Kidney (tissue), 14 donors: ENCODE results near the gene RHOV. TPM values are rescaled to one million over a fixed set of nuclear protein-coding genes. Genes with fewer than 3 reads are reported as not detected.

Experiments
- DNase-seq, 5 donors: peaks; one replicate each; pipeline ENCODE4 v3.0.0-alpha.2; 2013 to 2020
- FAIRE-seq: peaks from 2 replicates; lab custom pipeline; 2012; peaks lifted over from hg19 to GRCh38; lab: Jason Lieb, UNC
- H3K27ac ChIP-seq, 2 donors: one replicate each; pipeline ENCODE4 v1.7.0; 2013; ENCODE audit warnings: low read depth in 2 of 2, low read length in 2 of 2, inconsistent platforms in 1 of 2
- H3K27me3 ChIP-seq: one replicate; pipeline ENCODE4 v1.7.1; 2013; ENCODE audit warnings: low read length, inconsistent platforms; ENCODE audit not compliant: control insufficient read depth, insufficient read depth
- H3K36me3 ChIP-seq, 3 donors: one replicate each; pipeline versions ENCODE4 v1.7.0 to v1.7.1; 2013; ENCODE audit warnings: low read length in 3 of 3, control low read depth in 1 of 3, inconsistent platforms in 1 of 3; ENCODE audit not compliant: insufficient read depth in 3 of 3, control insufficient read depth in 2 of 3
- H3K4me1 ChIP-seq, 3 donors: one replicate each; pipeline versions ENCODE4 v1.7.0 to v1.7.1; 2013; ENCODE audit warnings: low read length in 3 of 3, inconsistent platforms in 1 of 3, low read depth in 1 of 3; ENCODE audit not compliant: control insufficient read depth in 2 of 3, insufficient read depth in 2 of 3
- H3K4me3 ChIP-seq, 3 donors: one replicate each; pipeline versions ENCODE4 v1.7.0 to v1.8.1; 2013; ENCODE audit warnings: low read length in 3 of 3, control low read depth in 1 of 3, inconsistent platforms in 1 of 3
- H3K9ac ChIP-seq, 3 donors: one replicate each; pipeline versions ENCODE4 v1.7.0 to v1.7.1; 2013; ENCODE audit warnings: low read length in 3 of 3, control low read depth in 1 of 3, inconsistent platforms in 1 of 3
- H3K9me3 ChIP-seq, 3 donors: one replicate each; pipeline versions ENCODE4 v1.7.0 to v1.7.1; 2013; ENCODE audit warnings: low read length in 3 of 3, control low read depth in 1 of 3, inconsistent platforms in 1 of 3; ENCODE audit not compliant: control insufficient read depth in 2 of 3, insufficient read depth in 1 of 3
- intact Hi-C: fragments of 100-400 bp; cut with DNase I; formaldehyde crosslinking; loops from one replicate; pipeline ENCODE4 v1.11.1; 2022
- polyA plus RNA-seq: library from polyadenylated mRNA; stranded (reverse); fragments of 350-450 nt; fragmentation: Illumina TruSeq; extraction: RNeasy Lipid Tissue Mini Kit (QIAGEN cat#74804); gene quantifications from one replicate; pipeline ENCODE4 v1.2.3, GENCODE V29; 2014; ENCODE audit warnings: low read depth, low replicate concordance; ENCODE audit not compliant: insufficient read depth
- total RNA-seq: library from RNA; stranded (reverse); fragmentation: NEBNext Ultra II Directional; extraction: Animal tissue kit (Norgen Biotek cat#: 25700); gene quantifications from one replicate; pipeline ENCODE4 v1.2.1, GENCODE V29; 2021
- TF ChIP-seq, protein P1 (sequence below): IDR thresholded peaks from 3 replicates; pipeline ENCODE4 v1.5.1; 2012; ENCODE audit warnings: mild to moderate bottlenecking, moderate library complexity, borderline replicate concordance; ENCODE audit not compliant: insufficient read depth; ENCODE audit errors: extremely low read depth
- donor health status: control.
- donor health status: control.
- donor health status: control.
- donor health status: control.
- donor health status: control.
- donor health status: DM: yes; HTN: yes; CAD: no.
- donor health status: Normal renal cell carcinoma (clear cell type).

Gene RHOV
- total and polyA plus RNA-seq, 2 donors from 2014 or later: 3.0 to 4.6 TPM

DNA sequence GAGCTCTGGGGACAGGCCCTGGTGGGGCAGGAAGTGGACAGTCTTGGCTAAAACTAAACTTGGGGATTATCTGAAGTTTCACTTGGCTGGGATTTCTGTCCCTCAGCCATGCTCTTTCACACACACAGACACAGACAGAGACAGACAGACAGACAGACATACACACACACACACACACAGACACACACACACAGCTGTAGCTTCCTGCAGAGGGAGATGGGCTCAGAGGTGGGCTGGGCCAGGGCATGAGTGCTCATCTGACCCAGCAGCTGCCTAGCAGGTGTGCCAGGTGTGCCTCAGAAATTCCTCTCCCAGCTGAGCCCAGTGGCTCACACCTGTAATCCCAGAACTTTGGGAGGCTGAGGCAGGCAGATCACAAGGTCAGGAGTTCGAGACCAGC lies 3.3 kb downstream of the RHOV start:
- no peak for FAIRE-seq
- TF ChIP-seq, protein P1, sequence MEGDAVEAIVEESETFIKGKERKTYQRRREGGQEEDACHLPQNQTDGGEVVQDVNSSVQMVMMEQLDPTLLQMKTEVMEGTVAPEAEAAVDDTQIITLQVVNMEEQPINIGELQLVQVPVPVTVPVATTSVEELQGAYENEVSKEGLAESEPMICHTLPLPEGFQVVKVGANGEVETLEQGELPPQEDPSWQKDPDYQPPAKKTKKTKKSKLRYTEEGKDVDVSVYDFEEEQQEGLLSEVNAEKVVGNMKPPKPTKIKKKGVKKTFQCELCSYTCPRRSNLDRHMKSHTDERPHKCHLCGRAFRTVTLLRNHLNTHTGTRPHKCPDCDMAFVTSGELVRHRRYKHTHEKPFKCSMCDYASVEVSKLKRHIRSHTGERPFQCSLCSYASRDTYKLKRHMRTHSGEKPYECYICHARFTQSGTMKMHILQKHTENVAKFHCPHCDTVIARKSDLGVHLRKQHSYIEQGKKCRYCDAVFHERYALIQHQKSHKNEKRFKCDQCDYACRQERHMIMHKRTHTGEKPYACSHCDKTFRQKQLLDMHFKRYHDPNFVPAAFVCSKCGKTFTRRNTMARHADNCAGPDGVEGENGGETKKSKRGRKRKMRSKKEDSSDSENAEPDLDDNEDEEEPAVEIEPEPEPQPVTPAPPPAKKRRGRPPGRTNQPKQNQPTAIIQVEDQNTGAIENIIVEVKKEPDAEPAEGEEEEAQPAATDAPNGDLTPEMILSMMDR: no peak
- H3K27ac ChIP-seq: no peak overlapping the region

DNA sequence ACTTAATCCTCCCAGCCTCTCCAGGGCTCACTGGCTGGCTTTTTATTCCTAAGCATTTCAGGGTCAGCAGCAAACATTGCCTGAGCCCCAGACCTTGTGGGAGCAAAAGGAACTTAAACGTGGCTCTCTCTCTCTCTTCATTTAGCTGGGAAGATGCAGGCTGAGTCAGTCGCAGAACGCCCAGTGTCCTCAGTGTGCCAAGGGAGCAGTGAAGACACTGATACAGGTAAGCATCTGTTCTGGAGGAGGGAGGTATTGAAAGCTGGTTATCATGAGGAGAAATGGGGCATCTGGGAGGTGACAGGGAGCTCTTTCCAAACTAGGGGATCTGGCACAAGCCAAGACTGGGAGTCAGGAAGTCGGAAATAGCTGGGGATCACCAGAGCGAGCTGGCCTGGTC lies 4.3 kb downstream of the RHOV start:
- Histone ChIP-seq H3K9ac (no peak overlapping the region), H3K27me3 (no peaks in the 10 kb centered on the region), H3K27ac (no peak overlapping the region), H3K9me3 (no peaks in the 10 kb centered on the region), H3K4me1 (peaks cover 0 to 10% (median 0%) of the 10 kb centered on the region in 3 donors), H3K36me3 (no peaks in the 10 kb centered on the region), H3K4me3 (no peak overlapping the region)
- TF ChIP-seq, protein P1: no peak
- DNase-seq: no peak
- FAIRE-seq: no peak
- intact Hi-C loops: no loop called here

More for the DNA sequence above, 3.3 kb downstream of the RHOV start:
- no peaks in the 10 kb centered on the region for H3K36me3 ChIP-seq
- H3K4me1 ChIP-seq: peaks cover 0 to 10% (median 0%) of the 10 kb centered on the region in 3 donors
- H3K9ac ChIP-seq: no peak overlapping the region
- DNase-seq: peak in 1 of 5 donors; percentile 29
- no peak overlapping the region for H3K4me3 ChIP-seq
- no peaks in the 10 kb centered on the region for H3K9me3 ChIP-seq
- intact Hi-C loops: no loop called here
- H3K27me3 ChIP-seq: no peaks in the 10 kb centered on the region

DNA sequence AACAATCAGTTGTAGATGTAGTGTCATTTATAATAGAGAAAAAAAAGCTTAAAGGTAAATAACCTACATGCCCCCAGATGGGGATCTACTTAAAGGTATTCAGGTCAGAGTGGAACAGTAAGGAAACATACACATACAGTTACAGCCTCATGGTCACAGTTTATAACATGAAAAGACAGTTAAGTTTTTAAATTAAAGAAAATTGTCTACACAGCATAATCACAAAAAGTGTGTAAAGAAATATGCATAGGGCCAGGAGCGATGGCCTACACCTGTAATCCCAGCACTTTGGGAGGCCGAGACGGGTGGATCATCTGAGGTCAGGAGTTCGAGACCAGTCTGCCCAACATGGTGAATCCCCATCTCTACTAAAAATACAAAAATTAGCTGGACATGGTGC lies 6.8 kb downstream of the RHOV start:
- FAIRE-seq (no peak), DNase-seq (peak in 1 of 5 donors; percentile 8)
- Histone ChIP-seq H3K4me1 (peaks cover 0 to 8% (median 0%) of the 10 kb centered on the region in 3 donors), H3K36me3 (no peaks in the 10 kb centered on the region), H3K4me3 (no peak overlapping the region), H3K27ac (no peak overlapping the region), H3K27me3 (no peaks in the 10 kb centered on the region), H3K9me3 (no peaks in the 10 kb centered on the region), H3K9ac (no peak overlapping the region)
- TF ChIP-seq, protein P1: no peak
- intact Hi-C loops: no loop called here
